C4-2B (cell line): ENCODE results near the gene SLC2A2.

ENCODE experiments used
- H3K27ac ChIP-seq: fragments of 450-650 bp; 2 replicates; pipeline ENCODE4 v1.5.1; 2017
- ZFX ChIP-seq: fragments of 450-650 bp; IDR thresholded peaks from 2 replicates; pipeline ENCODE4 v1.6.1; 2017
- TF ChIP-seq, protein P1 (sequence below): fragments of 450-650 bp; conservative IDR thresholded peaks from 2 replicates; pipeline ENCODE4 v1.5.1; 2017; ENCODE audit warnings: mild to moderate bottlenecking

Gene SLC2A2

DNA sequence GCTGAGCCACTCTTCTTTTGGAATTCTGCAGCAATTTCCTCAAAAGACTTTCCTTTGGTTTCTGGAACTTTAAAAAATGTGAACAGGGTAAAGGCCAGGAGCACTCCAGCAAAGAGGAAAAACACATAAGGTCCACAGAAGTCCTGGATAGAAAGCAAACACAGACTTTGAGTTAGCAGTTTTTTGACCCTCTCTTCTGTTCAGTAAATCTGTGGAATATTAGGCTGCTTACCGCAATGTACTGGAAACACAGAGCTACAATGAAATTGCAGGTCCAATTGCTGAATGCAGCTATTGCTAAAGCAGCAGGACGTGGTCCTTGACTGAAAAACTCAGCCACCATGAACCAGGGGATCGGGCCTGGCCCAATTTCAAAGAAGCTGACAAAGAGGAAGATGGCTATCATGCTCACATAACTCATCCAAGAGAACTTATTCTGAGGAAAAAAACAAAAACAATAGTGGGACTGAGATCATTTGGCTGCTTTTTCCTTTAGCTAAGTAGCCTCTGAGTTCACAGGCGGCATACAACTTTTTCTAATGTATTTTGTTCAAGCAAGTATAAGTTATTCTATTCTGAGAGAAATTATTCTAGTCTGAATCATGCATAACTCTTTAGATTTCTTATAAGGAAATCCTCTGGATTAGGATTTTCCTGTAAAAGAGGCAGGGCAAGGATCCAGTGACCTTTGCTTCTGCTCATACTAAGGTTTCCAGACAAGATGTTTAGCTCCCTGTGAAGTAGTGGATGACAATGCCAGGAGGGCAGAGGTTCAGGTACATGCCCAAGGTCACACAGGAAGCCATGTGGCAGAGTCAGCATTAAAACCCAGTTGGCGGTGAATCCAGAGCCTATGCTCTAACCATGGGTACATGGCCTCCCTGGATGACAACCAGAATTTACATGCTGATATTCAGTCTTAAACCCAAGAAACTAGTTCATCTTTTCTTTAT lies 28.3 kb downstream of the SLC2A2 start:
- no peak overlapping the region for H3K27ac ChIP-seq
- TF ChIP-seq, protein P1, sequence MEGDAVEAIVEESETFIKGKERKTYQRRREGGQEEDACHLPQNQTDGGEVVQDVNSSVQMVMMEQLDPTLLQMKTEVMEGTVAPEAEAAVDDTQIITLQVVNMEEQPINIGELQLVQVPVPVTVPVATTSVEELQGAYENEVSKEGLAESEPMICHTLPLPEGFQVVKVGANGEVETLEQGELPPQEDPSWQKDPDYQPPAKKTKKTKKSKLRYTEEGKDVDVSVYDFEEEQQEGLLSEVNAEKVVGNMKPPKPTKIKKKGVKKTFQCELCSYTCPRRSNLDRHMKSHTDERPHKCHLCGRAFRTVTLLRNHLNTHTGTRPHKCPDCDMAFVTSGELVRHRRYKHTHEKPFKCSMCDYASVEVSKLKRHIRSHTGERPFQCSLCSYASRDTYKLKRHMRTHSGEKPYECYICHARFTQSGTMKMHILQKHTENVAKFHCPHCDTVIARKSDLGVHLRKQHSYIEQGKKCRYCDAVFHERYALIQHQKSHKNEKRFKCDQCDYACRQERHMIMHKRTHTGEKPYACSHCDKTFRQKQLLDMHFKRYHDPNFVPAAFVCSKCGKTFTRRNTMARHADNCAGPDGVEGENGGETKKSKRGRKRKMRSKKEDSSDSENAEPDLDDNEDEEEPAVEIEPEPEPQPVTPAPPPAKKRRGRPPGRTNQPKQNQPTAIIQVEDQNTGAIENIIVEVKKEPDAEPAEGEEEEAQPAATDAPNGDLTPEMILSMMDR = no peak
- no peak for TF ChIP-seq ZFX

DNA sequence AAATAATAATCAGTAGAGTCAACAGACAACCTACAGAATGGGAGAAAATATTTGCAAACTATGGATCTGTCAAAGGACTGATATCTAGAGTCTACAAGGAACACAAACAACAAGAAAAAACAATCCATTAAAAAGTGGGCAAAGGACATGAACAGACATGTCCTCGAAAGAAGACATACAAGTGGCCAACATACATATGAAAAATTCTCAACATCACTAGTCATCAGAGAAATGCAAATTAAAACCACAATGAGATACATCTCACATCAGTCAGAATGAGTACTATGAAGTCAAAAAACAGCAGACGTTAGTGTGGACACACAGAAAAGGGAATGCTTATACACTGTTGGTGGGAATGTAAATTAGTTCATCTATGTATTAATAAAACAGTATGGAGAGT lies 33.7 kb downstream of the SLC2A2 start:
- no peak for TF ChIP-seq ZFX
- H3K27ac ChIP-seq = no peak overlapping the region

DNA sequence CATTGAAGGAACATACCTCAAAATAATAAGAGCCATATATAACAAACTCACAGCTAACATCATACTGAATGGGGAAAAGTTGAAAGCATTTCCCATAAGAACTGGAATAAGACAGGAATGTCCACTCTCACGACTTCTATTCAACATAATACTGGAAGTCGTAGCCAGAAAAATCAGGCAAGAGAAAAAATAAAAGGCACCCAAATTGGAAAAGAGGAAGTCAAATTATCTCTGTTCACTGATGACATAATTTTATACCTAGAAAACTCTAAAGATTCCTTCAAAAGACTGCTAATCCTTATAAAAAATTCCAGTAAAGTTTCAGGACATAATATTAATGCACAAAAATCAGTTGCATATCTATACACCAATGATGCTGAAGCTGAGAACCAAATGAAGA lies 34.9 kb downstream of the SLC2A2 start:
- no peak for TF ChIP-seq ZFX
- TF ChIP-seq, protein P1 = no peak

DNA sequence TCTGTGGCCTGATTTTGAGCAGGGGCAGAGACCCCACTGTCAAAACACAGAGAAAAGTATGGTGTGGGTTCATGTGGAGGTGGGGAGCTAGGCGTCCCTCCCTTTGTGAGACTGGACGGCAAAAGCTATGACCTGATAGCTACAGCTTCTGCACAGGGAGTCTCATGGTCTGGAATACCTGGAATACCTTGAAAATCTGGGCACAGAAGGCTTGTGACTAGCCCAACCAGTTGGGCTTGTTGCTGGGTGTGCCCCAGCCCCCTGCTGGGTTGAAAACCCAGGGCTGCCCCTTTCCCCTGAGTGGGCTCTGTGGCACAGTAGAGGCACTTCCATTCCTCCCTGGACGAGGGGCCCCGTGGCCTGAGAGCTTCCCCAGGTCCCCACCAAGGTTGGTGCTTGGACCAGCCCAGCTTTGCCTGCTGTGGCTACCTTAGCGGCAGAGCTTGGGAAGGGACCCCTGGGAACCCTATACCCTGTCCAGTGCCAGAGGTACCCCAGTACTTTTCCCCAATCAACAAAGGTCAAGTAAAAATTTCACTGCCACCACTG lies 37.3 kb downstream of the SLC2A2 start:
- no peak for TF ChIP-seq ZFX
- TF ChIP-seq, protein P1 = no peak
- H3K27ac ChIP-seq = no peak overlapping the region

More for the DNA sequence above, 34.9 kb downstream of the SLC2A2 start:
- H3K27ac ChIP-seq = no peak overlapping the region

GRCh38 chr3:170988378-170988777 lies 38.1 kb downstream of the SLC2A2 start:
- no peak overlapping the region for H3K27ac ChIP-seq
- TF ChIP-seq ZFX = no peak
- TF ChIP-seq, protein P1 = no peak

GRCh38 chr3:170985304-170985703 lies 41.2 kb downstream of the SLC2A2 start:
- TF ChIP-seq ZFX = no peak
- TF ChIP-seq, protein P1 = no peak
- no peak overlapping the region for H3K27ac ChIP-seq

DNA sequence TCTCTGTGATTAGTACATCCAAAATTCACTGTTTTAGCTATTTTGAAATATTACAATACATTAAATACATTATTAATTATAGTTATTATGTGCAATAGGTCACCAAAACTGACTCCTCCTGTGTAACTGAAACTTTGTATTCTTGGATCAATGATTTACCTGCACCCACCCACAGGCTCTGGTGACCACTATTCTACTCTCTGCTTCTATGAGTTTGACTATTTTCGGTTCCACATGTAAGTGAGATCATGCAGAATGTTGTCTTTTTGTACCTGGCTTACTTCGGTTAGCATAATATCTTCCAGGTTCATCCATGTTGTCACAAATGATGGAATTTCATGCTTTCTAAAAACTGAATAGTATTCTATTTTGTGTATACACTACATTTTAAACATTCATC lies 43.8 kb downstream of the SLC2A2 start:
- no peak for TF ChIP-seq ZFX
- TF ChIP-seq, protein P1 = no peak
- no peak overlapping the region for H3K27ac ChIP-seq
